MM.1S (cell line): Measurements from ENCODE around the gene MYH3.

Experiments
- DNase-seq: peaks from one replicate; pipeline ENCODE4 v3.0.0-alpha.2; 2015
- H2AFZ ChIP-seq: fragments of 300-600 bp; sonication (generic); 2 replicates; pipeline ENCODE4 v1.6.0; 2016; ENCODE audit warnings: antibody characterized with exemption, low read length
- H3F3A ChIP-seq: fragments of 300-600 bp; sonication (generic); 2 replicates; pipeline ENCODE4 v1.6.1; 2016; ENCODE audit warnings: mild to moderate bottlenecking, antibody characterized with exemption, low read length, moderate library complexity, mixed read lengths; ENCODE audit not compliant: insufficient read depth
- H3K27ac ChIP-seq: fragments of 300-600 bp; sonication (generic); 2 replicates; pipeline ENCODE4 v1.5.1; 2016; ENCODE audit warnings: mild to moderate bottlenecking, low read length
- H3K27me3 ChIP-seq: fragments of 300-600 bp; sonication (generic); replicated peaks from 2 replicates; pipeline ENCODE4 v1.6.0; 2016; ENCODE audit warnings: low read length; ENCODE audit not compliant: insufficient read depth
- H3K36me3 ChIP-seq: fragments of 300-600 bp; sonication (generic); replicated peaks from 2 replicates; pipeline ENCODE4 v1.6.1; 2016; ENCODE audit warnings: mild to moderate bottlenecking, low read length, mixed read lengths; ENCODE audit not compliant: insufficient read depth
- H3K4me1 ChIP-seq: fragments of 300-600 bp; sonication (generic); 2 replicates; pipeline ENCODE4 v1.6.1; 2016; ENCODE audit warnings: low read length, mixed read lengths
- H3K4me2 ChIP-seq: fragments of 300-600 bp; sonication (generic); 2 replicates; pipeline ENCODE4 v1.6.0; 2016; ENCODE audit warnings: low read depth, low read length
- H3K4me3 ChIP-seq: fragments of 300-600 bp; sonication (generic); 2 replicates; pipeline ENCODE4 v1.5.1; 2016; ENCODE audit warnings: low read length, mixed read lengths
- H3K79me2 ChIP-seq: fragments of 300-600 bp; sonication (generic); 2 replicates; pipeline ENCODE4 v1.6.1; 2016; ENCODE audit warnings: mixed run types, low read length, mixed read lengths
- H3K9ac ChIP-seq: fragments of 300-600 bp; sonication (generic); 2 replicates; pipeline ENCODE4 v1.6.1; 2016; ENCODE audit warnings: low read length, mixed read lengths
- H3K9me2 ChIP-seq: fragments of 300-600 bp; sonication (generic); replicated peaks from 2 replicates; pipeline ENCODE4 v1.6.1; 2016; ENCODE audit warnings: mild to moderate bottlenecking, low read length, mixed read lengths; ENCODE audit not compliant: insufficient read depth
- H3K9me3 ChIP-seq: fragments of 300-600 bp; sonication (generic); replicated peaks from 2 replicates; pipeline ENCODE4 v1.6.1; 2016; ENCODE audit warnings: mild to moderate bottlenecking, low read length, mixed read lengths; ENCODE audit not compliant: insufficient read depth
- H4K20me1 ChIP-seq: fragments of 300-600 bp; sonication (generic); 2 replicates; pipeline ENCODE4 v1.6.1; 2016; ENCODE audit warnings: mild to moderate bottlenecking, low read length, moderate library complexity, mixed read lengths; ENCODE audit not compliant: insufficient read depth
- EZH2 ChIP-seq: fragments of 300-600 bp; sonication (generic); optimal IDR thresholded peaks from 2 replicates; pipeline ENCODE3; 2017; ENCODE audit warnings: low read depth, mild to moderate bottlenecking, antibody characterized with exemption, low read length, mixed read lengths
- EZH2phosphoT487 ChIP-seq: fragments of 300-600 bp; sonication (generic); IDR thresholded peaks from 2 replicates; pipeline ENCODE4 v1.6.1; 2018; ENCODE audit warnings: antibody characterized with exemption, low read length
- TF ChIP-seq, protein P1 (sequence below): fragments of 300-600 bp; sonication (generic); IDR thresholded peaks from 2 replicates; pipeline ENCODE4 v1.5.1; 2016; ENCODE audit warnings: antibody characterized with exemption, low read length, mixed read lengths

The MYH3 gene

GRCh38 chr17:10626390-10626789 is 30.7 kb downstream of the MYH3 start:
- no peak for DNase-seq
- no peak overlapping the region for H3K4me2 ChIP-seq
- no peaks in the 10 kb centered on the region for H3F3A ChIP-seq
- H3K9me3 ChIP-seq, result no peaks in the 10 kb centered on the region
- H3K36me3 ChIP-seq, result no peaks in the 10 kb centered on the region
- no peak overlapping the region for H3K9ac ChIP-seq
- H3K4me1 ChIP-seq, result no peaks in the 10 kb centered on the region
- TF ChIP-seq EZH2phosphoT487 (no peak), EZH2 (no peak)
- TF ChIP-seq, protein P1, sequence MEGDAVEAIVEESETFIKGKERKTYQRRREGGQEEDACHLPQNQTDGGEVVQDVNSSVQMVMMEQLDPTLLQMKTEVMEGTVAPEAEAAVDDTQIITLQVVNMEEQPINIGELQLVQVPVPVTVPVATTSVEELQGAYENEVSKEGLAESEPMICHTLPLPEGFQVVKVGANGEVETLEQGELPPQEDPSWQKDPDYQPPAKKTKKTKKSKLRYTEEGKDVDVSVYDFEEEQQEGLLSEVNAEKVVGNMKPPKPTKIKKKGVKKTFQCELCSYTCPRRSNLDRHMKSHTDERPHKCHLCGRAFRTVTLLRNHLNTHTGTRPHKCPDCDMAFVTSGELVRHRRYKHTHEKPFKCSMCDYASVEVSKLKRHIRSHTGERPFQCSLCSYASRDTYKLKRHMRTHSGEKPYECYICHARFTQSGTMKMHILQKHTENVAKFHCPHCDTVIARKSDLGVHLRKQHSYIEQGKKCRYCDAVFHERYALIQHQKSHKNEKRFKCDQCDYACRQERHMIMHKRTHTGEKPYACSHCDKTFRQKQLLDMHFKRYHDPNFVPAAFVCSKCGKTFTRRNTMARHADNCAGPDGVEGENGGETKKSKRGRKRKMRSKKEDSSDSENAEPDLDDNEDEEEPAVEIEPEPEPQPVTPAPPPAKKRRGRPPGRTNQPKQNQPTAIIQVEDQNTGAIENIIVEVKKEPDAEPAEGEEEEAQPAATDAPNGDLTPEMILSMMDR, result no peak
- H3K4me3 ChIP-seq, result no peak overlapping the region
- H3K27me3 ChIP-seq, result no peaks in the 10 kb centered on the region; the same call in 1 of the 2 replicates
- H2AFZ ChIP-seq, result no peak overlapping the region
- no peaks in the 10 kb centered on the region for H4K20me1 ChIP-seq
- H3K27ac ChIP-seq, result no peak overlapping the region
- H3K9me2 ChIP-seq, result no peaks in the 10 kb centered on the region
- no peaks in the 10 kb centered on the region for H3K79me2 ChIP-seq

DNA sequence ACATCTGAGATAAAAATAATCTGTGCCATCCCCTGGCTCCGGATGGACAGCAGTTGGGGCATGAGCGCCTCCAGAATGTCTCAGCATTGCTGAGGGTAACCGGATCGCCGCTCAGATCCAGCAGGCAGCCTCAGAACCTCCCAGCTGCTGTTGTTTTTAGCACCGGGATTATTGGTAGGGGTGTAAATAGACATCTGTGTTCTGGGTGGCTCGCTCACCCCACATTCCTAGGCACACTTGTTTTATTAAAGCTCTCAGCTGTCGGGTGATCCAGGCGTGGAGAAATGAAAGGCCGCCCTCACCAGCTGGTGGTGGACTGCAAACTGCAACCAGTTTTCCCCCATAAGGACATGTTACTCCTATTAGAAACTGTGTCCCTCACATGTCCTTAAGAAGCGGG is 32.1 kb downstream of the MYH3 start:
- Histone ChIP-seq H3K4me1 (no peaks in the 10 kb centered on the region), H3F3A (no peaks in the 10 kb centered on the region), H3K79me2 (no peaks in the 10 kb centered on the region), H3K27ac (no peak overlapping the region), H3K27me3 (no peaks in the 10 kb centered on the region; the same call in 1 of the 2 replicates), H3K4me3 (no peak overlapping the region), H3K9ac (no peak overlapping the region), H2AFZ (no peak overlapping the region), H4K20me1 (no peaks in the 10 kb centered on the region), H3K36me3 (no peaks in the 10 kb centered on the region), H3K9me3 (no peaks in the 10 kb centered on the region), H3K4me2 (no peak overlapping the region), H3K9me2 (no peaks in the 10 kb centered on the region)
- TF ChIP-seq EZH2phosphoT487 (no peak), EZH2 (no peak)
- TF ChIP-seq, protein P1, result no peak
- DNase-seq, result no peak

DNA sequence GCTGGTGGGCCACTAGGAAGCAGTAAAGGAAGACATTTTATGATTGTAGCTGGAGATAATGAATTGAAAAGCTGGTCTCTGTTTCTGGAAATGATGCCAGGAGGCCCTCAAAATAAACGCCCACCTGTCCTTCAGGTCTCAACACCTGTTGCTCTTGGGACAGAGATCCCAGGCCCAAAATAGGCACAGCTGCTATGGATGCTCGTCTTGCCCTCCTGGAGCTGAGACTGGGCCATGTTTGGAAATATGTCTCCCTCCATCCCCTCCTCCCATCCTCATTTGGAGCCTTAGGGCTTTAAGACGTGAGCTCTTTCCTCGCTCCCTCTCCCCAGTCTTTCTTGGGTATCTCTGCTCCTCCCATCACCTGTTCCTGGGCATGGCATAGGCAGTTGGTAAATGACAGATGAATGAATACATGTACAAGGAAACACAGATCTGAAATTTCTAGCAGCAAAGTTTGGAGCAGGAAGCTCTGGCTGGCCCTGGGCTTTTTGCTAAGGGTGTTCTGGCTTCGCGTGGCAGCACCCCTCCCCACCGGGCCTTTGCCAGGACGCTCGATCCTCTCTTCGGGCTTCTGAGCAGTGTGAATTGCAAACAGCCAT is 33.3 kb downstream of the MYH3 start:
- H3K36me3 ChIP-seq, result no peaks in the 10 kb centered on the region
- no peak overlapping the region for H3K9ac ChIP-seq
- H3K9me3 ChIP-seq, result no peaks in the 10 kb centered on the region
- no peak for DNase-seq
- H3K4me3 ChIP-seq, result no peak overlapping the region
- no peaks in the 10 kb centered on the region for H3K4me1 ChIP-seq
- no peak overlapping the region for H3K27ac ChIP-seq
- H3K79me2 ChIP-seq, result no peaks in the 10 kb centered on the region
- no peaks in the 10 kb centered on the region for H4K20me1 ChIP-seq
- H2AFZ ChIP-seq, result no peak overlapping the region
- no peaks in the 10 kb centered on the region; the same call in 1 of the 2 replicates for H3K27me3 ChIP-seq
- no peaks in the 10 kb centered on the region for H3K9me2 ChIP-seq
- H3K4me2 ChIP-seq, result no peak overlapping the region
- H3F3A ChIP-seq, result no peaks in the 10 kb centered on the region
- TF ChIP-seq EZH2phosphoT487, result no peak
- TF ChIP-seq, protein P1, result no peak
- no peak for TF ChIP-seq EZH2
